Smooth muscle cell of the brain vasculature (primary cell): ENCODE results near the gene DNPEP.
A peak's percentile ranks its signal among the peaks of the same experiment; 100 is the strongest.

Experiments
- DNase-seq: peaks from one replicate; pipeline ENCODE4 v3.0.0-alpha.2; 2012; ENCODE audit warnings: low read depth, low spot score

The DNPEP gene

DNA sequence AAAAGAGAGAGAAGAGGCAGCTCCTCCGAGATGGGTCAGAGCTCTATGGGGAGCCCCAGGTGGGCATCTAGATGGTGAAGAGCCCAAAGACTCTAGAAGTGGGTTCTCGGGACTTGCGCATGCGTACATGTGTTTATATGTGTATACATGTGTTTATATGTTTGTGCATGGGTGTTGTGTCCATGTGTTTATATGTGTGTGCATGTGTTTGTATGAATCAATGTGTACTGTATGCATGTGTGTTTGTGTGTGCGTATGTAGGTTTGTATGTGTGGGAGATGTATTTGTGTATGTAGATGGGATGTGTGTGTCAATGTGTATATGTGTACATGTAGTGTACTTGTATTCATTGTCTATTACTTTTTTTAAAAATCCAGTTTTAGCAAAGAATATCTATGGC lies 25.6 kb downstream of the DNPEP start:
- no peak for DNase-seq

DNA sequence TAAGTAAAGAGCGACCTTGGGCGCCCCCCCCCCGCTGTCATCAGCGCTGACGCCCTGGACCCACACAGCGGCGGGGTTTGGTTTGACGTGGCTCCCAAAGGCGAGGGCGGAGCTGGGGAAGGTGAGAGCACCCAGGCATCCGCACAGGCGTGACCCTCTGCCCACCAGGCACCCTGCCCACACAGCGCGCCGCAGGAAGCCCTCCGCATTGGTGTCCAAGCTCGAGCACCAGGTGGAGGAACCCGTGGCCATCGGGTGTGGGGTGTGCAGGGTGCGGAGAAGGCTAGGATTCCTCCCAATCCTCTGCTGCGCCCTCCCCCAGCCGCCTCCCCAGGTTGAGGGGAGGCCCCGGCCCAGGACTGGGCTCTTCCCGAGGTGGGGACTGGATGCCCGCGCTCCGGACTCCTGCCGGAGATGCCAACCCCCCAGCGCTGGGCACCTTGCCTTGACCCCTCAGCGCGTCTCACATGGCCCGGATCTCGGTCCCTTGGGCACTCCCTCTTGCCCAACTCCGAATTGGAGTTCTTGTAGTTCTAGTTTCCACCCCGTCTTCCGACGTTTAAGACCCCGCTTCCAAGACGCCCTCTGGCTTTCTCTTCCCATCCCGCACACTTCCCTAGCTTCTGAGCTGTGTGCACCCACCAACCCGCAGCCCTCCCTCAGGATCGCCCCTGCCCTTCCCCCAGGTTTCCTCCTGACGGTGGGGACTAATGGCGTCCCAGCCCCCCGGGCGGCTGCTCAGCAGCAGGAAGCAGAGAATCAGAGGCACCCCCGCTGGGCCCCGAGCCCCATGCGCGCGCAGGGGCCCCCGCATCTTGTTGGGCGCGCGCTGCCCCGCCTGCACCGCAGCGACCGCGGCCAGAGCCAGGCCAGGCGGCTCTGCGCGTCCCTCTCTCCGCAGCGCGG lies 29.3 kb downstream of the DNPEP start:
- DNase-seq: no peak

DNA sequence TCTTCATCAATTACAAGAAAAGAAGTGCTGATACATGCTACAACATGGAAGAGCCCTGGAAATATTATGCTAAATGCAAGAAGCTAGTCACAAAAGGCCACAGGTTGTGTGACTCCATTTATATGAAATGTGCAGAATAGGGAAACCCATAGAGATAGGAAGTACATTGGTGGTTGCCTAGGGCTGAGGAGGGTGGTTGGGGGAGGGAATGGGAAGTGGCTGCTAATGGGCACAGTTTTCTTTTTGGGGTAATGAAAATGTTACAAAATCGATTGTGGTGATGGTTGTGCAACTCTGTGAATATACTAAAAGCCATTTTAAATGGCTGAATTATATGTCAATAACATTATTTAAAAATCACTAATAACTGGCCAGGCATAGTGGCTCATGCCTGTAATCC lies 30.9 kb downstream of the DNPEP start:
- no peak for DNase-seq

DNA sequence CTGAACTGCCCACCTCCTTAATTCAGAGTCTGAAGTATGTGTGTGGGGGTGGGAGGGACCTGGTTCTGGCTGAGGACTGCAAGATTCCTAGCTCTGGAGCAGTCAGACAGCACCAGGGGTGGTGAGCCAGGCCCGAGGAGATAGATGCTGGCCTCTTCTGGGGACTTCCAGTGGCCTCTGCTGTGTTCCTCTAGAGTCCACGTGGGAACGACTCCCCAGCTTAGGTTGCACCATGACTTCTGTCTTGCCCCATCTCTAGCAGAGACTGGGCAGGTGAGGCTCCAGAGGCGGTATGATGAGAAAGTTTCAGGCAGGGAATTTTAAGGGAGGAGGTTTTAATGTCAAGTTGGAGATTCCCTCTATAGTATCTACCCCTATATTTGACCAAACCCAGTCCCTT lies 33.1 kb downstream of the DNPEP start:
- no peak for DNase-seq

DNA sequence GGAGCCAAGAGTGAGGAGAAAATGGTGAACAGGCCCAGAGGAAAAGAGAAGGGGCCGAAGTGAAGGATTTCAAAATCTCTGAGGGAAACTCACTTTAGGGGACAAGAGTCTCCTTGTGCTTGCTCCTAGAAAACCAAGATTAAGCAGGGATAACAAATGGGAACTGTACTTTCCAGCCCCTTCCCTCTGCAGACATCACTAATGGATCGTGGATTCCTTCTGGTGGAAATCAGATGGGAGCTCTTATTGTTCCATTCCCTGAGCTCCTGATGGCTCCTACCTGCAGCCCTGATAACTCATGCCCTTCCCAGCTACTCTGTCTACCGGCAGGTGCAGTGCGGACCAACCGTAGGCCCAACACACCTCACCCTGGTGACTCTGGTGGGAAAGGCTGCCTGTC lies 34.6 kb downstream of the DNPEP start:
- DNase-seq: no peak

DNA sequence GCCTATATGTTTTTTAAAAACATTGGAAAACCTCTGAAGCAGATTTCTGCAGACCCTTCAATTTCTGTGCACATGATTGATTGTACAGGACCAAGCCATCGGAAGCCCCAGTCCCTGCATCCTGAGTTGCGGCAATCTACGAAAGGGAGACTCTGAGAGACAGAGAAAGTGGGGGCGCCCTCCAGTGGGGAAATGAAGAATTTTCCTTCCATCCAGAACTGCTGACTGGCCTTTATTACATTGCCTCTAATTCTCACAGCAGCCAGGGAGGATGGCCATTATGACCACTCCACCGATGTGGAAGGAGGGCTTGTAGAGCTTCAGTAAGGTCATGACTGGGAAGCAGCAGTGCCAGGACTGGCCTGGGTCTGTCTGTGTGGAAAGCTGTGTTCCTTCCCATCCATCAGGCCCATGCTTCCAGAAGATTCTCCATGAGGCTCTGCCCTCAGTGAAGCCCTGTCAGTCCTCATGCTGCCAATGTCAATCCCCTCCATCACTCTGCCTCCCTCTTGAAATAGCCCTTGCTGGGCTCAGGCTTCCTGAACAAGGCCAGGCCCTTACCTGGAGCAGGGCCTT lies 35.2 kb downstream of the DNPEP start:
- peak; percentile 28 for DNase-seq

DNA sequence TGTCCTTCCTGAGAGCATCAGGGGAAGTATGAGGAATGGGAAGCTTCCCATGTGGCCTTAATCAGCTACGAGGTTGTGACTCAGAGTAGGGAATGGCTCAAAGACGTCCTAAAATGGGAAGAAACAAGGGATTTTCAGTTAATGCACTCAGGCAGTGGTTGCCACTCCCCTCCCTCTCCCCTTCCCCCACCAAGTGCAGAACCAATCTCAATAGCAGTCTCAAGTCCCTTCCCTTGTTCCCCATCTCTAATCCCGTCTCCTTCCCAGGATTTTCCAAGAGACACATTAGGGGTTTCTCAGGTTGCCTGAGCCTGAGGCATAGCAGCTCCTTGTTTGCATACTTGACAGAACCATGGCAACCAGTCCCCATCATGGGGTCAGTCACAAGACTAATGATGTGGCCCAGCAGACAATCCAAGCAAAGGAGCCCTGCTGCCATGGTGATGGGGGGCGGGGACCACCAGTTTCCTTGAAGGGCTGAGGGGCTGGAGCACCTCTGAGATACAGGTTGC lies 36.9 kb downstream of the DNPEP start:
- no peak for DNase-seq

DNA sequence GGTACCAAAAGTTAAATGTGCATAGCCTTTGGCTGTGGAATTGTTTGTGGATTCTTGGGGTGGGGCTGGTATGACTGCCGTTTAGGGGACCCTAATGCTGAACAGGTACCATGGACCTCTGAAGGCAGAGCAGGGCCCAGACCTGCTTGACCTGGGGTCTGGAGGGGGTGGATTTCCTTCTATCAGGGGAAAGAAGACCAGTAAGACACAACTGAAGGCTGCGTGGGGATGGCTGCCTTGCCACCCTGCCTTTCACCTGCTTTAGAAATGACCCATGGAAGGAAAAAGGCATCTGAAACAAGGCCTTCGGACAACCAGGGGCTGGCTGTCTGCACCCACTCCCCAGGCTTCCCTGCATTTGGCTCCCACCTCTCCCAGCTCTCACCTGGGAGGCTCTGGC lies 37.5 kb downstream of the DNPEP start:
- DNase-seq: no peak

DNA sequence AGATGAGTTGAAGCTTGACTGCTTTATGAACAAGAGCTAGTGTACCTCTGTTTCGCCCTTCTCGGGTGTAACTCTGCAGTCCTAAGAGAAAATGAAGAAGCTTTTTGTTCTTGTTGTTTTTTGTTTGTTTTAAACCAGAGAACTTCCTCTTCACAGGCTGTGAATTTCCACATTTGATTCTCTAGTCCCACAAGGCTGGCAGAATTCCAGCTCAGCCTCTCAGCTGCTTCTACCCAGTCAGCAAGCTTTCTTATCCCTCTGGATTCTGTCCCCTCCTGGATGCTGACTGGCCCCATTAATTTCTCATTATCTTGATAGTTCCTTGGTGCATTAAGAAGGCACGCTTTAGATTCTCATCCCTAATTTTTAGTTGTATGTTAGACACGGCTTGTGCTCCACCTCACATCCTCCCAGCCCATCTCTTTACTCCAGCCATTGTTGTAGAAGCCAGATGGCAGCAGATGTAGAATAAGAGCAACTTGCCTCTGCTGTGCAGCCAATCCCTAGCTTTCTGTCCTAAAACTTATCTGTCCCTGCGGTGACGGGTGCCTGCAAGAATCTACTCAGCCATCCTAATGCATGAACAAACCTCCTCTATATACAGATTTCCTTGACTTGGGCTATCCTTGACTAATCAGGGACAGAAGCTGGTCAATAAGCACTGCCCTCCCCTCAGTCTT lies 42.8 kb downstream of the DNPEP start:
- peak; percentile 23 for DNase-seq

DNA sequence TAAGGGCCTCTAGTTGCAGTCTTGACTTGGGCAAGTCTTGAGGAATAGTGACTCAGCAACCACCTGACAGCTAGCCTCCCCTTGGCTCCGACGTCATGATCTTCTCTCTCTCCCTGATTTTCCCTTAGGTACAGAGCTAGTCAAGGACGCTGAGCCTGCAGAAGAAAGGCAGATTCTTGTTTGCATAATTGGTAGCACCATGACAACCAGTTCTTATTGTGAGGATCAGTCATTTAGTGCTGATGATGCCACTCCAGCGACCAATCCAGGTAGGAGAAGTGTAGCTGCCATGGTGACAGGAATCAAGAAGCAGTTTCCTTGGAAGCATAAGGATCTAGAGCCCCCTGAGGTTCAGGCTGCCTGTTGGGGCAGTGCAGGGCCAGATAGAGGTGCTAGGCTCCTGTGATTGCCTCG lies 52.3 kb downstream of the DNPEP start:
- no peak for DNase-seq

DNA sequence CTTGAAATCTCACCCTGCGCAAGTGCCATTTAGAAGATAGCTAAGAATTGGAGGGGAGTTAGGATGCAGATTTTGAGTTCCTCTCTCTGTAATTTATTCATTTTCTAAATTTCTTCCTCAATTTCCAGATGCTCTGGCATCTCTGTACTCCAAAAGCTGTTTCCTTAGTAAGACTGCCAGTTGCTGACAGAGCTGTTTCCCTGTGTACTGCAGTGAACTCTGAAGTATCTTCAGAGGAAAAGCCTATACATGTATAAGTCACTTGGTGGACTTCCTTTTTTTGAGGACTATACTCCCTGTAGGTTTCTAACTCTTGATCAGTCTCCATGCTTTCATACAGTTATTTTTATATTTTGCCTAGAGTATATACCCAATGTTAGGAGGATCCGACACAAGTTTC lies 53.6 kb downstream of the DNPEP start:
- DNase-seq: no peak

DNA sequence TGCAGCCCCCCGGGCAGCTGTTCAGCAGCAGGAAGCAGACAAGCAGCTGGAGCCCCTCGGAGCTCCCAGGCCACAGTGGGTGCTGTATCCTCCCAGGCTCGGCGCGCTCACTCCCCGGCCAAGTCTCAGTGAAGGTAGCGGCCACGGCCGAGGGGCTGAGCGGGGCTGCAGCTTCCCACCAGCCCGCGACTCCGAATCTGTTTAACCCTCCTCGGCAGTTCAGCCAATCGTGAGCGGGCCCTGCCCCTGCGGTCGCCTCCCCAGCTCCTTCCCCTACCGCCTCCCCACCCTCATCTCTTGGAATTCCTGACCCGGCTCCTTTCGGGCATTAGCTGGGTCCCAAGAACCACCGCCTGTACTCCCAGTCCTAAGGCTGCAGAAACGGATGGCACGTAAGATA lies 55.2 kb downstream of the DNPEP start, which contains the start of gene RESP18:
TSS of gene RESP18 (minus strand) at position 203 of the 400 bp plus-strand sequence.
- no peak for DNase-seq

DNA sequence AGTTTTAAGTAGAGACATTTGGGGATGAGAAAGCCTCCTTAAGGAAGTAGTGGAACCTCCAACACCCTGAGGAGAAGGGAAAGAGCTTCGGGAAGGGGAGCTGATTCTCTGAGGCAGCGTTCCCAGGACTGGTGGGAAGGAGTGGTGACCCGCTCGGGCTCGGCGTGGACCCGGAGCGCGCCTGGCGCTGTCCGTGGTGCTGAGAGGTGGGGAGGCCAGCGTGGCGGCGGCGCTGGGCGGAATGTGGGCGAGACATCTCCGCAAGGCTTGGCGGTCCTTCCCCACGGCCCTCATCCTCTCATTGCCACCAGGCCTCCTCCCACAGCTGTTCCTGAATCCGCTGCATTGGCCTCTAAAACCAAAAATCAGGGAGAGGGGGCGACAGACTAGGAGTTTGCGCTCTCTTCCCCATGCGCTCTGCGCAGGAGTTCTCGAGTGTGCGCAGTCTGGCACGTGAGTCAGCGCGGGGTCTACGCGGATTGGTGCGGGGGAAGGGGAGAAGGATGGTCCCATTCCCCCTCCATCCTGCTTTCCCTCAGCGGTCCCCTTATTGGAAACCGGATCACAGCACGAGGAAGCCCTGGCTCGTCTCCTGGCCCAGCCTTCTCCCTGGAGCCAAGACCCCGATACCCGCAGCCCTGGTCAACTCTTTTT lies 56.0 kb downstream of the DNPEP start:
- no peak for DNase-seq

DNA sequence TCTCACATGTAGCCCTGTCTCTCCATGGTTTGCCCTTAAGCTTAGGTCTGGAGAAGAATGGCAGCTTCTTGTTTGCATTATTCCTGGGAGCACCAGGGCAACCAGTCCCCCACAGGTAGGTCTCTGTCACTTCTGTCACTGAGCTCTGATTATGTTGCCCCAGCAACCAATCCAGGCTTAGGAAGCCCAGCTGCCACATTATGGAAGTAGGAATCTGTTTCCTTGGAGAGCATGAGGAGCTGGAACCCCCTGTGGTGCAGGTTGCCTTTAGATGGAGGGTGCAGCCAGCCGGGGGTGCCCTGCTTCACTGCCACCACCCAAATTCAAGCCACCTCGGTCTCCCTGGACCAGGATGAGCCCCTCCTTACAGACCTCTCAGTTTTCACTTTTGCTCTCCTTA lies 60.0 kb downstream of the DNPEP start:
- no peak for DNase-seq

DNA sequence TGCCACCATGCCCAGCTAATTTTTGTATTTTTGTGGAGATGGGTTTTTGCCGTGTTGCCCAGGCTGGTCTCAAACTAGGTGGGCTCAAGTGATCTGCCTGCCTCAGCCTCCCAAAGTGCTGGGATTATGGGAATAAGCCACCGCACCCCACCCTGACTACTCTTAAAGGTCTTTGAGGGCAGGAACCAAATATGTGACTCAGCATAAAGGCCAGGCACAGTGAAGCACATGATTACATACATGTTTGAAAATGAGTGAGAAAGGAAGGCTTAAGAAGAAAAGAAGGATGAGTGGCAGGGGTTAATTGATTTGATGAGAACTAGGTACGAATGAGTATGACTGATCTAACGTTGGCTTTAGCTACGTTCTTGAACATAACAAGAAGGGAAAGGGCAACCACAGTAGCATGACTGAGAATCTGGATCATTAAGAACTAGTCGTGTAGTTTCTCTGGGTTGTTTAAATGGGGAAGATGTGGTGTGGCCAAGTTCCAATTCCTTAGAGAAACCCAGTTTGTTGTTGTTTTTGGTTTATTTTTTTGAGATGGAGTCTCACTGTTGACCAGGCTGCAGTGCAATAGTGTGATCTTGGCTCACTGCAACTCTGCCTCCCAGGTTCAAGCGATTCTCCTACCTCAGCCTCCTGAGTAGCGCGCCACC lies 61.9 kb downstream of the DNPEP start:
- DNase-seq: no peak

DNA sequence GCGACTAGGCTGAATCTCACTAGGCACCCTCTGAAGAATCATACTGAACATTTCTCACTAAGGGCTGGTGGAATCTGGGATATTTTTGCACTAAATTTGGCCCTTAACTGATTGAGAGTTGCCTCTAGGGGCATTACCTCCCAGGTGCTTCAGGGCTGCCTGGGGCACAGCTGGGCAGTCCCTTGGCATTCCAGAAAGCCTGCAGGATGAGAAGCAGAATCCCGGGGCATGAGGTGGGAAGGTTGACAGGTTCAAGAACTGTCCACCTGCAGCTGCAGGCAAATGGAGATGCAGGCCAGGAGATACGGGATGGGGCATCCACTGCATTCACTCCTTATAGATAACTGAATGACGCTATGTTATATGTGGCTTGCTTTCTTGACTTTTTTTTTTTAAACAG lies 62.6 kb downstream of the DNPEP start:
- DNase-seq: no peak

DNA sequence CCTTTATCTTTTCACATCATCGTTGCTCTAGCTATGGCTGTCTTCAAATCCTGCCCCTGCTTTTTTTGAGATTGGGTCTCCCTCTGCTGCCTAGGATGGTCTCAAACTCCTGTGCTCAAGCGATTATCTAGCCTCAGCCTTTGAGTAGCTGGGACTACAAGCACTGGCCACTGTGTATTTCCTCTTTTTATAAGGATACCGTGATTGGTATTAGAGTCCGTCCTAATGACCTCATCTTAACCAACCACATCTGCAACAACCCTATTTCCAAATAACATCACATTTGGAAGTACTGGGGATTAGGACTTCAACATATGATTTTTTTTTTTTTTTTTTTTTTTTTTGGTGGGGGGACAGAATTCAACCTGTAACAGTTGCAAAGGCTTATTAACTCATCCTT lies 64.3 kb downstream of the DNPEP start:
- no peak for DNase-seq
